GM18907 (cell line): ENCODE data around the gene C21orf58.

Experiments used
- ATAC-seq: cut with Tn5 transposase; IDR thresholded peaks from one replicate; pipeline ENCODE4 v1.9.1; 2021; ENCODE audit warnings: mild to moderate bottlenecking, moderate library complexity; ENCODE audit not compliant: unreplicated experiment

The C21orf58 gene

GRCh38 chr21:46264690-46265144, 59.0 kb downstream of the C21orf58 start:
- ATAC-seq, result no peak

DNA sequence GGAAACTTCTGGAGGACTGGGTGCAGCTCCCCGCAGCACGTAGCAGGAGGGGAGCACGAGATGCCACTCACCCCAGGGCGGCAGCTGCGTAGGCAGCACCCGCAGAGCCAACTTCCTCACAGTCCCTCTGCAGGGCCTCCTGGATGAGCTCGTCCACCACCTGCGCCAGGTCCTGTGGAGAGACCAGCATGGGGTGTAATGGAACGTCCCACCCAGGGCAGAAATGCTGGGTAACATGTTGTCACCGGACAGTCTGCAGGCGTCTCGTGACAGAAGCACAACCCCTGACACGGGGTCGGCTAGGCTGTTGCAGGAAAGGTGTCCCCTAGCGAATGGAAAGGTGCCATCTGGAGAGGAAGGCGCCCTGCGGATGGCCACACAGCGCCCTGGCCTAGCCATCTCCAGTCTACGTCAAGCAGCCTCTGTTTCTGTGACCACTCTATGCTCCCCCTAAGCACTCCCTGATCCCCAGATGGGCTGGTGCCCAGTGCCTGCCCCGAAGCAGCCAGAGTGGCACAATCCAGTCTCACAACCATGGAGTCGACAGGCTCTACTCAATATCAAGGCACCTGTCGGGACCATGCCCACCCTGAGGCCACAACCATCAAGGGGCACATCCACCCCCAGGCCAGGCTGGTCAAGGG, 59.5 kb downstream of the C21orf58 start:
- ATAC-seq, result no peak

GRCh38 chr21:46256501-46256994, 67.1 kb downstream of the C21orf58 start:
- ATAC-seq, result no peak

GRCh38 chr21:46255758-46256337, 67.8 kb downstream of the C21orf58 start:
- no peak for ATAC-seq

GRCh38 chr21:46255166-46255565, 68.5 kb downstream of the C21orf58 start:
- no peak for ATAC-seq

DNA sequence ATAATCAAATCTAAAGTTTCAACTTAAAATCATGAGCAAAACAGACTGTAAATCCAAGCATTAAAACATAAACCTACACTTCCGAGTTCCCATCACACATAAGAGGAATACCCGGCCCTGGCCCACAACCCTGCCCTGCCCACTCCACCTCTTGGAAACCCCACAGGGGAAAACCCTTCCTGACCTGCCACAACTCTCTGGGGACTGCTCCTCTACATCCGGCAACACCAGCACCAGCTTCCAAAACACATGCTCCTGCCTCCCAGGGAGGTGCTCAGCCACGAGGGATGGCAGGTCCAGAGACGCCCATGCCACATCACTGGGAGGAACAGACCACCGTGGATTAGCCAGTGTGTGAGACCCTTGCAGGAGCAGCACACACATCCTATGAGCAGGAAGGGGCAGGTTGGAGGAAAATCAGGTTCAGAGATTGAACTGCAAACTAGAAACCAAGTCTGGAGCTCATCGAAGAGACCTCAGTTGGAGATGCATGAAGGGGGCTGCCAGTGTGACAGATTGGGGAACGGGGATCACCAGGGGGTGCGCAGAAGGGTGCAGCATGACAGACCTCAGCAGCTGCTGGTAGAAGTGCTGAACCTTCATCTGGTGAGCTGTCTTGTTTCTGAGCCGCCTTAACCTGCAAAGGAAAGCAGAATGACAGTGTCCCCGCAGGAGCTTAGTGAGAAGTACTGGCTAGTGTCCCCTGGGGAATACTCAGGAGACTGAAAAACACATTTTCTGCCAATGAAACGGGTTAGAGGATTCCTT, 69.3 kb downstream of the C21orf58 start:
- ATAC-seq, result peak; percentile 54

GRCh38 chr21:46253610-46254124, 70.0 kb downstream of the C21orf58 start:
- ATAC-seq, result peak; percentile 68

- ATAC-seq, result no peak
Observed at GRCh38 chr21:46252840-46253239, 70.8 kb downstream of the C21orf58 start.
